Spleen (tissue), 7 donors: Measurements from ENCODE around the gene OR5H1.

ENCODE experiments used
- CTCF ChIP-seq, 11 experiments: fragments of 200-600 bp in 7 of 11; fragments of 450-650 bp in 4 of 11; sonication (generic) in 4 of 11; IDR thresholded peaks in 8 of 11; conservative IDR thresholded peaks in 3 of 11; 1 replicate in 7 of 11; 2 replicates in 4 of 11; pipeline versions ENCODE4 v1.4.0 to v1.8.0; 2016 to 2021; ENCODE audit warnings: antibody characterized with exemption in 11 of 11, inconsistent platforms in 4 of 11, mild to moderate bottlenecking in 1 of 11
- POLR2A ChIP-seq, 3 donors: fragments of 450-650 bp; IDR thresholded peaks; one replicate each; pipeline ENCODE4 v1.5.1; 2017; ENCODE audit warnings: antibody characterized with exemption in 3 of 3, mild to moderate bottlenecking in 1 of 3
- donor health status: DM: no; HTN: no; CAD: no; lungs with moderate emphysema.
- donor health status: DM: no; HTN: no; CAD: no.
- donor health status: DM: no; HTN: no; CAD: no.

- TF ChIP-seq CTCF (IDR thresholded peaks at IDR 0.05 in 8 of 11, conservative IDR thresholded peaks at IDR 0.05 in 3 of 11) (no peak), POLR2A (IDR thresholded peaks at IDR 0.05) (no peak)
Measured at GRCh38 chr3:98180319-98180890, 49.9 kb downstream of the OR5H1 start.
